Retina (tissue), 1 donor: ENCODE measurements around the gene IRGC.

Experiments used
- DNase-seq: peaks from one replicate; pipeline ENCODE4 v3.0.0-alpha.2; 2016

The IRGC gene

GRCh38 chr19:43691755-43692154 is 24.1 kb upstream of the IRGC start:
- no peak for DNase-seq

DNA sequence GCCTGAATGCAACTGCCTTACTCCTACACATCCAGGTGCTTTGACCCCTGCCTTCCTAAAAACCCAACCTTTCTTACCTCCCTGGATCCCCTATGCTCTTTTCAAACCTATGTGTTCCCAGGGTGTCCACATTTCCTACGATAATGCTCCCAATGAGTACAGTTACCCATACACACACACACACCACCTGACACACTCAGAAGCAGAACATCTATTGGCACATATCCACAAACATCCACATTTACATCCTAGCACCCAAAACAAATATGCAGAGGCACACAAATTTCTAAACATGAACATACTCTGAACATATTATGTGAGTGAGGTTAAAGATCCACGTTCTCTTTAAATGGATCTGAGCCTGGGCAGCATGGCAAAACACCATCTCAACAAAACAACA is 23.5 kb upstream of the IRGC start:
- DNase-seq, result no peak

GRCh38 chr19:43692877-43693276 is 23.0 kb upstream of the IRGC start:
- DNase-seq, result no peak

DNA sequence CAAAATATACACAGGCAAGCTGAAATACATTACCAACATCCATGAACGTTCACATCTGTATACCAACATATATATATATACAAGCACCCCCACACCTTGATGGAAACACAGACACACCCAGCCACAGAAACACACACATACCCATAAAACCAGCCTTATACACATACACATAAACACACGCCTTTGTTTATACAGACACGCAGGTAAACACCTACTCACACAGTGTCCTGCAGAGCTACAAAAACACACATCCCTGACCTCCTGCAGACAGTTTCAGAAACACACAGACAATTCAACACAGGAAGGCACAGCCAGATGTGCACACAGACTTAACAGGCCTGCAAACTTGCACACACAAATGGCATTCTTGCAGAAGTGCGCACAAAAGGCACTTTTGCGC is 21.3 kb upstream of the IRGC start:
- DNase-seq, result no peak

- DNase-seq, result no peak
These were observed 19.7 kb upstream of the IRGC start for GRCh38 chr19:43695985-43696704.

DNA sequence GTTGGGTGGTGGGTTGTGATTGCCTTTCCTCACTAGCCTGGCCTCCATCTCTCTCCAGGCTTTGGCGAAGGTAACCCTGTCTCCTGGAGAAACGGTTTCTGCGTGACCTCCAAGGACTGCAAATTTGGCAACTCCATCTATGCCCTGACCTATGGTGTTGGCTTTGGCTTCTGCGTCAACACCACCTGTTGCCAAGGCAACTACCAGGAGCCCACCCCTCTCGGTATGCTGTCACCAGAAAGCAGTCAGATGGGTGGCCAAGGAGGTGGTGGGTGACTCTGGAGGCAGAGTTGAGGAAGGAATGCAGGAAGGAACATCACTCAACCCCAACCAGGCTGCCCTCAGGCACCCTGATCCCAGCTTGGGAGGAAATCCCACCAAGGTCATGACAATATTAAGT is 18.6 kb upstream of the IRGC start:
- DNase-seq, result no peak

DNA sequence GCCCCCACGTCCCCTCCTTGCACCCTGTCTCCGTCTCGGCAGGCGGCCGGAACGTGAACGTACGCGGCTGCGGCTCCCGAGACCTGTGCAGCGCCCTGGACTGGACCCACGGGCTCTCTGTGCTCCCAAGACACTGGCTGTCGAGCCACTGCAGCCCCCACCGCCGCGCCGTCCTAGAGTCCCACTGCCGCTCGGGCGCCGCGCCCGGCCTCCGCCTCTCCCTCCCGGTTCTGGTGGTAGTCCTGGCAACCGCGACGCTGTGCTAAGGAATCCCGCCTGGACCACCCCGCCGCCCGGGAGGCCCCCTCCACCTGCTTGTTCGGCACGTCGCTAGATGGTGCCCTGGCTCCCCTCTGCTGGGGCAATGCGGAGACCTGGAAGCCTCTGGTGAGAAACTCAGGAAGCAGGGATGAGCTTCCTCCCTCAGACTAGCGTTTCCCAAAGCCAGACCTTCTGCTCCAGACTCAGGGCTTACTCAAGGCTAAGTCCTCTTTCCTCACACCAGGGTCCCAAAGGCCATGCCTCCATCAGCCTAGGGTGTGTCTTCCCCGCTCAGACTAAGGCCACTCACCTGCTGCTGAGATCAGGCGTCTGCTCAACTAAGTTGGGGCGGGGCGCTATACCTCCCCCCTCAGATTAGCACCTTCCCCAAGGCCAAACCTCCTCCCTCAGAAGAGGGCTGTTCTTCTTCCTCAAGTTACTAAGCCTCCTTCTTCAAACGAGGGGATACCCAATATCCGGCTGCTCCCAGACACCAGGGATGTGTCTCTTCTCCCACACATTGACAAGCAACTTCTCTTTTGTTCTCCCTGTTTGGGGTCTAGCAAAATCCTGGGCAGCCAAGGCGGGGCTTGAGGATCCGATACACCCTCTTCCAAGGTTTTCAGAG is 16.1 kb upstream of the IRGC start:
- DNase-seq, result peak; percentile 62

DNA sequence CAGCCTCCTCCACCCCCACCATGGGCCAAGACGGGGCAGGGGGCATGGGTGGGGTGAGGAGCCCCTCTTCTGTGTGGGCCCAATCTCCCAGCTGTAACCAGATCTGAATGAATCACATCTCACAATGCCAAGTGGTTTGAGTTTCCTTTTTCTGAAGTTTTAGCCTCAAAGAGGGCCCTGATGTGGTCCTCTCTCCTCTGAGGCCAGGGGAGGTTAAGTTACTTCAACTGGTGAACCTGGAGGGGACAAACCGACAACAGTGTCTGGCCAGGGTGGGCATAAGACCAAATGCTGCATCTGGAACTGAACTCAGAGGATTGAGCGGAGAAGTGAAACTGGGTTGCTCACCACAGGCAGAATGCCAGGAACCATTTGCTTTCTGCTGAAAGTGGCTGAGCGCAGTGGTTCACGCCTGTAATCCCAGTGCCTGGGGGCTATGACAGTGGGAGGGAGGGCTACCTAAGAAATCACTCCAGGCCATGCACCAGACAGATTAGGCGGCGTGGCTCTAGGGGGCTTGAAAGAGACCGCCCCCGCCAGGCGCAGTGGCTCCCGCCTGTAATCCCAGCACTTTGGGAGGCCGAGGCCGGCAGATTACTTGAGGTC is 15.4 kb upstream of the IRGC start:
- no peak for DNase-seq

GRCh38 chr19:43704002-43704705 is 11.7 kb upstream of the IRGC start:
- DNase-seq, result no peak

DNA sequence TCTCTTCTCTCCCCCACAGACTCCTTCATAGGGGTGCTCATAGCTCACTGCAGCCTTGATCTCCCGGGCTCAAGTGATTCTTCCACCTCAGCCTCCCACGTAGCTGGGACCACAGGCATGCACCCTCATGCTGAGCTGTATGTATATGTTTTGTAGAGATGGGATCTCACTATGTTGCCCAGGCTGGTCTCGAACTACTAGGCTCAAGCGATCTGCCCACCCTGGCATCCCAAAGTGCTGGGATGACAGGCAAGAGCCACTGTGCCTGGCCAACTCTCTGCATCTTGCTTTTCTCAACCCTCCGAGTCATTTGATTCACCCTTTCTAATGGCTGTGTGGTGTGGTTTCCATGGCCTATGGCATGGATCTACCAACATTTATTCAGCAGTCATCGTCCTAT is 10.1 kb upstream of the IRGC start:
- DNase-seq, result no peak

GRCh38 chr19:43707158-43707712 is 8.6 kb upstream of the IRGC start:
- no peak for DNase-seq

DNA sequence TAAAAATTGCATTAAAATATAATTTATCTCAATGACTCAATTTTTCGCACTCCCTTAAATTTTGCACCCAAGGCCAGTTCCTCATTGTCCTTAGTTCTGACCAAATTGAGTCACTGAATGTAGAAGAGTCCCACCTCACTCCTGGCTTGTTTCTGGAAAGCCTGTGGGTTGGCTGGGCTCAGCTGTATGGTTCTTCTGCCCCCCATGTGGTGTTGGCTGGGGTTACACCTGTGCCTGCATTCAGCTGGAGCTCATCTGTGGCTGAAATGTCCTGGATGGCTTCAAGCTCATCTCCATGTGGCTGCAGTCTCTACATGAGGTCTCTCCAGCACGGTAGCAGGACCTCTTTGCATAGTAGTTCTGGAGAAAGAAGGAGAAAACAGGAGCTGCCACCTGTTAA is 7.2 kb upstream of the IRGC start:
- no peak for DNase-seq

DNA sequence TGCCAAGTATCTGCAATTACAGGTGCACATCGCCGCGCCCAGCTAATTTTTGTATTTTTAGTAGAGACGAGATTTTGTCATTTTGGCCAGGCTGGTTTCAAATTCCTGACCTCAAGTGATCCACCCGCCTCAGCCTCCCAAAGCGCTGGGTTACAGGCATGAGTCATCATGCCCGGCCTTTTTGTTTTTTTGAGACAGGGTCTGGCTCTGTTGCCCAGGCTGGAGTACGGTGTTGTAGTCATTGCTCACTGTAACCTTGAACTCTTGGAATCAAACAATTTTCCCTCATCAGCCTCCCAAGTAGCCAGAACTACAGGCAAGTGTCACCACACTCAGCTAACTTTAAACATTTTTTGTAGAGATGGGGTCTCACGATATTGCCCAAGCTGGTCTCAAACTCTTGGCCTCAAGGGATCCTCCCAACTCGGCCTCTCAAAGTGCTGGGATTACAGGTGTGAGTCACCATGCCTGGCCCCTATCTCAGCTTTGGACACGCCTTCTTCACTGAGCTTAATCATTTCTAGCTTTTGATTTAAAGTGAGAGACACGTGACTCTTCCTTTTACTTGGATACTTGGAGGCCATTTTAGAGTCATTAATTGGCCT is 4.0 kb upstream of the IRGC start:
- DNase-seq, result no peak

DNA sequence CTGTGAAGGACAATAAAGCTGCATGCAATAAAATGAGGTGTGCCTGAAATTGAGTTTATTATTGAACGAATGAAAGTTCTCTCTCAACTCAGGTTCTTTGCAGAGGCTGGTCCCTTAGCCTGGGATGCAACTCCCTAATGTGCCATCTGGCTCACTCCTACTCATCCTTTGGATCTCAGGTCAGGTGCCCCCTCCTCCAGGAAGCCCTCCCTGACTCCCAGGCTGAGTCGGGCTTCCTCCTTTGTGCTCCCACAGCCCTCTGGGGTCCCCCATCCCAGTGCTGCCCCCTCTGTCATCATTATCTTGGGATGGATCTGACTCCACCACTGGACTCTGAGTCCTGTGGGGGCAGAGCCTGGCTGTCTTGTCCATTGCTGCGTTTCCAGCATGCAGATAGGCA is 2.7 kb upstream of the IRGC start:
- DNase-seq, result no peak

DNA sequence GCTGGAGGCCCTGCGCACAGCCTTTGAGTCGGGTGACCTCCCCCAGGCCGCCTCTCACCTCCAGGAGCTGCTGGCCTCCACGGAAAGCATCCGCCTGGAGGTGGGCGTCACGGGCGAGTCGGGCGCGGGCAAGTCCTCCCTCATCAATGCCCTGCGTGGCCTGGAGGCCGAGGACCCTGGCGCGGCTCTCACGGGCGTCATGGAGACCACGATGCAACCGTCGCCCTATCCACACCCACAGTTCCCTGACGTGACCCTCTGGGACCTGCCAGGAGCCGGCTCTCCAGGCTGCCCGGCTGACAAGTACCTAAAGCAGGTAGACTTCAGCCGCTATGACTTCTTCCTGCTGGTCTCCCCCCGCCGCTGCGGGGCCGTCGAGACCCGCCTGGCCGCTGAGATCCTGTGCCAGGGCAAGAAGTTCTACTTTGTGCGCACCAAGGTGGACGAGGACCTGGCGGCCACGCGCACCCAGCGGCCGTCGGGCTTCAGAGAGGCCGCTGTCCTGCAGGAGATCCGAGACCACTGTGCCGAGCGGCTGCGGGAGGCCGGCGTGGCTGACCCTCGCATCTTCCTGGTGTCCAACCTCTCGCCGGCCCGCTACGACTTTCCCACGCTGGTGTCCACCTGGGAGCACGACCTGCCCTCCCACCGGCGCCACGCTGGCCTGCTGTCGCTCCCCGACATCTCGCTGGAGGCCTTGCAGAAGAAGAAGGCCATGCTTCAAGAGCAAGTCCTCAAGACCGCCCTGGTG is 2.9 kb downstream of the IRGC start:
- DNase-seq, result no peak

- DNase-seq, result no peak
These were observed 3.5 kb downstream of the IRGC start for GRCh38 chr19:43719378-43719868.

DNA sequence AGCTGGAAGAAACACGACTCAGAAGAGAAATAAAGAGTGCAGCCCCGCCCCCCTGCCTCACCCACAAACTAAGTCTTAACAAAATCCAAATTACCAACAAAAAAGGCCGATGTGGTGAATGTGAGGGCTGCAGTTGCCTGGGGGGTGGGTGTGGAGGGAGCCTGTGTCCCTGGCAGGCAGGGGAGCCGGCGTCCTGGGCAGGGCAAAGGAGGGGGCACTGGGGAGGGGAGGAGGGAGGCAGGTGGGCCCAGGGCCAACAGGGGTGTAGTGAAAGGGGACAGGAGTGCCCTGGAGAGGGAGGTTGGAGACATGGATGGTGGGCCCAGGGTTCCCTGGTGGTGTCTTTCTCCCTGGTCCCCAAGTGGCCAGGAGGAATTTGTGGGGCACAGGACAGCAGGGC is 4.0 kb downstream of the IRGC start:
- DNase-seq, result no peak

GRCh38 chr19:43720936-43721335 is 5.1 kb downstream of the IRGC start:
- no peak for DNase-seq

- DNase-seq, result no peak
These were observed 5.7 kb downstream of the IRGC start for GRCh38 chr19:43721469-43722048.

GRCh38 chr19:43723588-43723987 is 7.7 kb downstream of the IRGC start:
- DNase-seq, result no peak

GRCh38 chr19:43724896-43725295 is 9.0 kb downstream of the IRGC start:
- no peak for DNase-seq
